Sigmoid colon (tissue), 4 donors: ENCODE measurements around the gene USP32.
"Not testable (repeated sequence)": the region's sequence is repeated elsewhere in the genome, so short reads cannot be mapped to it uniquely, and the experiment has no call there.

Experiments used
- EP300 ChIP-seq, 4 donors: sonication (generic); formaldehyde crosslinking; IDR thresholded peaks; one replicate each; pipeline ENCODE4 v1.6.1; 2017; ENCODE audit warnings: antibody characterized with exemption in 4 of 4
- TF ChIP-seq, protein P1 (sequence below), 4 experiments: fragments of 450-650 bp in 3 of 4; fragments of 200-600 bp in 1 of 4; IDR thresholded peaks; one replicate each; pipeline ENCODE4 v1.5.1; 2016 to 2019; ENCODE audit warnings: antibody characterized with exemption in 4 of 4, mild to moderate bottlenecking in 3 of 4, moderate library complexity in 2 of 4

GRCh38 chr17:60342492-60342891 is 49.4 kb downstream of the USP32 start:
- TF ChIP-seq EP300 (IDR thresholded peaks at IDR 0.05) = not testable (repeated sequence)
- TF ChIP-seq, protein P1, sequence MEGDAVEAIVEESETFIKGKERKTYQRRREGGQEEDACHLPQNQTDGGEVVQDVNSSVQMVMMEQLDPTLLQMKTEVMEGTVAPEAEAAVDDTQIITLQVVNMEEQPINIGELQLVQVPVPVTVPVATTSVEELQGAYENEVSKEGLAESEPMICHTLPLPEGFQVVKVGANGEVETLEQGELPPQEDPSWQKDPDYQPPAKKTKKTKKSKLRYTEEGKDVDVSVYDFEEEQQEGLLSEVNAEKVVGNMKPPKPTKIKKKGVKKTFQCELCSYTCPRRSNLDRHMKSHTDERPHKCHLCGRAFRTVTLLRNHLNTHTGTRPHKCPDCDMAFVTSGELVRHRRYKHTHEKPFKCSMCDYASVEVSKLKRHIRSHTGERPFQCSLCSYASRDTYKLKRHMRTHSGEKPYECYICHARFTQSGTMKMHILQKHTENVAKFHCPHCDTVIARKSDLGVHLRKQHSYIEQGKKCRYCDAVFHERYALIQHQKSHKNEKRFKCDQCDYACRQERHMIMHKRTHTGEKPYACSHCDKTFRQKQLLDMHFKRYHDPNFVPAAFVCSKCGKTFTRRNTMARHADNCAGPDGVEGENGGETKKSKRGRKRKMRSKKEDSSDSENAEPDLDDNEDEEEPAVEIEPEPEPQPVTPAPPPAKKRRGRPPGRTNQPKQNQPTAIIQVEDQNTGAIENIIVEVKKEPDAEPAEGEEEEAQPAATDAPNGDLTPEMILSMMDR (IDR thresholded peaks at IDR 0.05) = not testable (repeated sequence)
